Endothelial cell of umbilical vein (primary cell): ENCODE data around the gene ITIH6.

Experiments used
- EZH2 ChIP-seq: IDR thresholded peaks from 2 replicates; pipeline ENCODE4 v1.6.1; 2012; ENCODE audit warnings: borderline replicate concordance, low read depth, mild to moderate bottlenecking, moderate library complexity, low read length, inconsistent platforms; ENCODE audit not compliant: severe bottlenecking
- GATA2 ChIP-seq: IDR thresholded peaks from 2 replicates; pipeline ENCODE4 v1.7.0; 2011; ENCODE audit warnings: low read depth, mild to moderate bottlenecking, moderate library complexity, mixed read lengths, low read length; ENCODE audit not compliant: insufficient read length, insufficient read depth
- JUN ChIP-seq: IDR thresholded peaks from 2 replicates; pipeline ENCODE4 v1.6.1; 2011; ENCODE audit warnings: borderline replicate concordance, low read depth; ENCODE audit not compliant: insufficient read length, insufficient read depth
- MAX ChIP-seq: IDR thresholded peaks from 2 replicates; pipeline ENCODE4 v1.6.1; 2011; ENCODE audit not compliant: insufficient read depth, insufficient read length
- MYC ChIP-seq: IDR thresholded peaks from one replicate; pipeline ENCODE4 v1.6.1; 2011; ENCODE audit warnings: mild to moderate bottlenecking, low read depth, low read length
- POLR2A ChIP-seq: IDR thresholded peaks from 2 replicates; pipeline ENCODE4 v1.6.1; 2012; ENCODE audit warnings: low read depth, mild to moderate bottlenecking, control low read depth, low read length
- POLR2AphosphoS5 ChIP-seq: IDR thresholded peaks from 2 replicates; pipeline ENCODE4 v1.6.1; 2012; ENCODE audit warnings: low read depth, mild to moderate bottlenecking, control low read depth, low read length, moderate library complexity; ENCODE audit not compliant: insufficient read depth
- TF ChIP-seq, protein P1 (sequence below), 2 donors: IDR thresholded peaks; 1 replicate in 1 of 2; 2 replicates in 1 of 2; pipeline ENCODE4 v1.5.1; 2011; ENCODE audit warnings: low read length in 2 of 2, mild to moderate bottlenecking in 2 of 2, moderate library complexity in 2 of 2, control low read depth in 1 of 2, inconsistent platforms in 1 of 2, low read depth in 1 of 2; ENCODE audit not compliant: insufficient read depth in 1 of 2; ENCODE audit errors: extremely low read depth in 1 of 2

- TF ChIP-seq, protein P1, sequence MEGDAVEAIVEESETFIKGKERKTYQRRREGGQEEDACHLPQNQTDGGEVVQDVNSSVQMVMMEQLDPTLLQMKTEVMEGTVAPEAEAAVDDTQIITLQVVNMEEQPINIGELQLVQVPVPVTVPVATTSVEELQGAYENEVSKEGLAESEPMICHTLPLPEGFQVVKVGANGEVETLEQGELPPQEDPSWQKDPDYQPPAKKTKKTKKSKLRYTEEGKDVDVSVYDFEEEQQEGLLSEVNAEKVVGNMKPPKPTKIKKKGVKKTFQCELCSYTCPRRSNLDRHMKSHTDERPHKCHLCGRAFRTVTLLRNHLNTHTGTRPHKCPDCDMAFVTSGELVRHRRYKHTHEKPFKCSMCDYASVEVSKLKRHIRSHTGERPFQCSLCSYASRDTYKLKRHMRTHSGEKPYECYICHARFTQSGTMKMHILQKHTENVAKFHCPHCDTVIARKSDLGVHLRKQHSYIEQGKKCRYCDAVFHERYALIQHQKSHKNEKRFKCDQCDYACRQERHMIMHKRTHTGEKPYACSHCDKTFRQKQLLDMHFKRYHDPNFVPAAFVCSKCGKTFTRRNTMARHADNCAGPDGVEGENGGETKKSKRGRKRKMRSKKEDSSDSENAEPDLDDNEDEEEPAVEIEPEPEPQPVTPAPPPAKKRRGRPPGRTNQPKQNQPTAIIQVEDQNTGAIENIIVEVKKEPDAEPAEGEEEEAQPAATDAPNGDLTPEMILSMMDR (IDR thresholded peaks at IDR 0.05; ENCODE audit: extremely low read depth in 1 of 2, insufficient read depth in 1 of 2, low read depth in 1 of 2, low read length in 2 of 2) = no peak
- no peak for TF ChIP-seq JUN
- TF ChIP-seq EZH2 = no peak
- no peak for TF ChIP-seq POLR2AphosphoS5
- TF ChIP-seq POLR2A = no peak
- TF ChIP-seq MYC = no peak
- TF ChIP-seq GATA2 = no peak
- TF ChIP-seq MAX = no peak
Measured at GRCh38 chrX:54776987-54777672, 20.9 kb downstream of the ITIH6 start.
